ENCODE measurements around the gene RPS21. TPM values are rescaled to one million over a fixed set of nuclear protein-coding genes. Genes with fewer than 3 reads are reported as not detected.

Gene RPS21
- total RNA-seq, 1 donor from 2014 or later: 1,737 TPM

- FAIRE-seq (no peak), DNase-seq (ENCODE audit: low read depth) (no peak)
- no peak overlapping the region for H3K4me3 ChIP-seq (ENCODE audit: low read depth, low read length)
- TF ChIP-seq, protein P1, sequence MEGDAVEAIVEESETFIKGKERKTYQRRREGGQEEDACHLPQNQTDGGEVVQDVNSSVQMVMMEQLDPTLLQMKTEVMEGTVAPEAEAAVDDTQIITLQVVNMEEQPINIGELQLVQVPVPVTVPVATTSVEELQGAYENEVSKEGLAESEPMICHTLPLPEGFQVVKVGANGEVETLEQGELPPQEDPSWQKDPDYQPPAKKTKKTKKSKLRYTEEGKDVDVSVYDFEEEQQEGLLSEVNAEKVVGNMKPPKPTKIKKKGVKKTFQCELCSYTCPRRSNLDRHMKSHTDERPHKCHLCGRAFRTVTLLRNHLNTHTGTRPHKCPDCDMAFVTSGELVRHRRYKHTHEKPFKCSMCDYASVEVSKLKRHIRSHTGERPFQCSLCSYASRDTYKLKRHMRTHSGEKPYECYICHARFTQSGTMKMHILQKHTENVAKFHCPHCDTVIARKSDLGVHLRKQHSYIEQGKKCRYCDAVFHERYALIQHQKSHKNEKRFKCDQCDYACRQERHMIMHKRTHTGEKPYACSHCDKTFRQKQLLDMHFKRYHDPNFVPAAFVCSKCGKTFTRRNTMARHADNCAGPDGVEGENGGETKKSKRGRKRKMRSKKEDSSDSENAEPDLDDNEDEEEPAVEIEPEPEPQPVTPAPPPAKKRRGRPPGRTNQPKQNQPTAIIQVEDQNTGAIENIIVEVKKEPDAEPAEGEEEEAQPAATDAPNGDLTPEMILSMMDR (IDR thresholded peaks at IDR 0.05; ENCODE audit: insufficient read depth, low read length, severe bottlenecking): no peak
- H3K27me3 ChIP-seq (ENCODE audit: control insufficient read depth, insufficient read depth, low read length): peaks cover 3% of the 10 kb centered on the region
- no peaks in the 10 kb centered on the region for H3K36me3 ChIP-seq (ENCODE audit: control insufficient read depth, insufficient read depth, low read length)
Measured at GRCh38 chr20:62433658-62434497, 47.0 kb downstream of the RPS21 start.

DNA sequence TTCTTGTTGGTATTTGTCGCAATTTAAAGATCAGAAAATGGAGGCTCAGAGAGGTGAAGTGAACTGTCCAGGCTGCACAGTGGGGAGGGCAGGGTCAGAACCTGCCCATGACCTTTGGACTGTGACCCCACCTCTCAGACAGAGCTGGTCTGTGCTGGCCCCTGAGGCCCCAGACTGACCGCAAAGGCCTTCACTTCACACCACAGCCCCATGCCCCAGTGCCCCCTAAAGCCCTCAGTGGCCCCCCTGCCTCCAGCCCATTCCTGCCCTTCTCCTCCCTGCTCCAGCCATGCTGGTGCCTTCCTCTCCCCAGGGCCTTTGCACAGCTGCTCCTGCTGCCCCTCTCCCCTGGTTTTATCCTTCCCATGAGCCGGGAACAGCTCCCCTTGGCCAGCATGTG, 49.8 kb downstream of the RPS21 start:
- TF ChIP-seq, protein P1 (IDR thresholded peaks at IDR 0.05; ENCODE audit: insufficient read depth, low read length, severe bottlenecking): no peak
- DNase-seq (ENCODE audit: low read depth) (no peak), FAIRE-seq (no peak)
- H3K27me3 ChIP-seq (ENCODE audit: control insufficient read depth, insufficient read depth, low read length): peaks cover 1% of the 10 kb centered on the region
- H3K36me3 ChIP-seq (ENCODE audit: control insufficient read depth, insufficient read depth, low read length): no peaks in the 10 kb centered on the region
- H3K4me3 ChIP-seq (ENCODE audit: low read depth, low read length): no peak overlapping the region

- no peak for FAIRE-seq
Measured at GRCh38 chr20:62437496-62437895, 50.6 kb downstream of the RPS21 start.

GRCh38 chr20:62437927-62438326, 51.0 kb downstream of the RPS21 start:
- TF ChIP-seq, protein P1 (IDR thresholded peaks at IDR 0.05; ENCODE audit: insufficient read depth, low read length, severe bottlenecking): no peak
- no peak for FAIRE-seq

More at GRCh38 chr20:62437496-62437895, 50.6 kb downstream of the RPS21 start:
- no peak for DNase-seq (ENCODE audit: low read depth)
- TF ChIP-seq, protein P1 (IDR thresholded peaks at IDR 0.05; ENCODE audit: insufficient read depth, low read length, severe bottlenecking): no peak
- Histone ChIP-seq H3K36me3 (ENCODE audit: control insufficient read depth, insufficient read depth, low read length) (no peaks in the 10 kb centered on the region), H3K27me3 (ENCODE audit: control insufficient read depth, insufficient read depth, low read length) (peaks cover 1% of the 10 kb centered on the region), H3K4me3 (ENCODE audit: low read depth, low read length) (no peak overlapping the region)

More at GRCh38 chr20:62437927-62438326, 51.0 kb downstream of the RPS21 start:
- H3K36me3 ChIP-seq (ENCODE audit: control insufficient read depth, insufficient read depth, low read length): no peaks in the 10 kb centered on the region
- H3K27me3 ChIP-seq (ENCODE audit: control insufficient read depth, insufficient read depth, low read length): peaks cover 1% of the 10 kb centered on the region
- DNase-seq (ENCODE audit: low read depth): no peak
- H3K4me3 ChIP-seq (ENCODE audit: low read depth, low read length): no peak overlapping the region

Other genes starting within 250 kb of the RPS21 start
- gene PSMA7, start 243.7 kb upstream of the RPS21 start, total RNA-seq: 516 and 626 TPM in 2 replicates
- 8.7 and 10.8 TPM in 2 replicates for gene SS18L1, start 243.3 kb upstream of the RPS21 start, total RNA-seq
- gene MTG2, start 204.1 kb upstream of the RPS21 start, total RNA-seq: 22.5 and 24.0 TPM in 2 replicates
- gene HRH3, start 166.8 kb upstream of the RPS21 start, total RNA-seq: not detected in 2 replicates
- 49.8 and 70.4 TPM in 2 replicates for gene OSBPL2, start 148.6 kb upstream of the RPS21 start, total RNA-seq
- gene ADRM1, start 84.1 kb upstream of the RPS21 start, total RNA-seq: 139 and 145 TPM in 2 replicates
- gene LAMA5, start 19.8 kb upstream of the RPS21 start, total RNA-seq: 61.6 and 99.5 TPM in 2 replicates
- 0.51 and 1.3 TPM in 2 replicates for gene CABLES2, start 20.2 kb downstream of the RPS21 start, total RNA-seq
- under 0.01 and 1.0 TPM in 2 replicates for gene RBBP8NL, start 40.4 kb downstream of the RPS21 start, total RNA-seq
- not detected in 2 replicates for gene GATA5, start 88.9 kb downstream of the RPS21 start, total RNA-seq

Data from bronchial epithelial cell (primary cell).